Measurements from ENCODE around the gene EPHB2. TPM values are rescaled to one million over a fixed set of nuclear protein-coding genes. Genes with fewer than 3 reads are reported as not detected.

Gene EPHB2
- total and polyA plus RNA-seq, 2 donors (not counting 3 experiments of a cell fraction or from before 2014, with no cell fraction given) = 50.8 to 69.1 TPM

DNA sequence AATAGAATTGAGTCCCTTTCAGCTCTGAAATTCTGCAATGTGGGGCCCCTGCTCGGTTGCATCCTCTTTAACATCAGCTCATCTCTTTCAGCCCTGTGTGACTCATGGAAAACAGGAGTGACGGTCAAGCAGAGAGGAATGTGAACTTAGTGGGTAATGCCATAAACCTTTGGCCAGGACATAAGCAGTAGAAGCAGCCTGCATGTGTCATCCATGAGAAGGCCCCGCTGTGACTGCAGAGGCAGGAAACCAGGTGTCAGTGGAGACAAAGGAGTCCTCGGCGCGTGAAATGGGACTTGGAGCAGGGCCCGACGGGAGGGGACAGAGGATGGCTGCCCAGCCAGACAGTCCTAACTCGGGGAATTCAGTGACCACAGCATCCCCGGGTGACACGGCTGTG, 21.1 kb upstream of the EPHB2 start:
- Histone ChIP-seq H3K4me3 (replicated peaks in 1 of 3; ENCODE audit: insufficient read depth in 1 of 3, low read depth in 1 of 3, low read length in 3 of 3) (no peak overlapping the region), H3K9me1 (replicated peaks; ENCODE audit: control insufficient read depth, extremely low read depth, insufficient read depth, low read length) (no peaks in the 10 kb centered on the region), H3K79me2 (ENCODE audit: control insufficient read depth, insufficient read depth, low read length) (no peaks in the 10 kb centered on the region), H3K9me3 (replicated peaks; ENCODE audit: control insufficient read depth, insufficient read depth, low read length) (no peaks in the 10 kb centered on the region), H3K27ac (ENCODE audit: insufficient read depth, low read depth, low read length) (no peak overlapping the region), H4K20me1 (replicated peaks; ENCODE audit: control insufficient read depth, extremely low read depth, insufficient read depth, low read length) (no peaks in the 10 kb centered on the region), H3K36me3 (ENCODE audit: control insufficient read depth in 2 of 2, extremely low read depth in 1 of 2, insufficient read depth in 2 of 2, low read length in 2 of 2) (no peaks in the 10 kb centered on the region), H3K4me1 (ENCODE audit: control insufficient read depth, extremely low read depth, insufficient read depth, low read length) (peaks cover 6% of the 10 kb centered on the region), H3K4me2 (ENCODE audit: insufficient read depth, low read length) (no peak overlapping the region), H2AFZ (ENCODE audit: low read depth, low read length) (peak overlapping the region; percentile 9), H3K9ac (replicated peaks; ENCODE audit: extremely low read depth, insufficient read depth, low read length) (no peak overlapping the region), H3K27me3 (ENCODE audit: control insufficient read depth in 2 of 2, insufficient read depth in 2 of 2, low read length in 2 of 2) (peaks cover 3 to 4% of the 10 kb centered on the region in 2 experiments)
- CTCF ChIA-PET = interaction anchor here (0.6 to 1.7 kb wide), 7 partner anchors 10 to 199 kb away, joined by 3 to 9 read pairs (median 4); no protein-coding TSS in a partner anchor
- intact Hi-C loops (cut with micrococcal nuclease) (no loop called here), dilution Hi-C loops (cut with MboI; ENCODE audit: extremely low pct_ligation_motif_present, low sequenced_read_pairs) (no loop called here)
- TF ChIP-seq, protein P1, sequence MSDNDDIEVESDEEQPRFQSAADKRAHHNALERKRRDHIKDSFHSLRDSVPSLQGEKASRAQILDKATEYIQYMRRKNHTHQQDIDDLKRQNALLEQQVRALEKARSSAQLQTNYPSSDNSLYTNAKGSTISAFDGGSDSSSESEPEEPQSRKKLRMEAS (IDR thresholded peaks at IDR 0.05; ENCODE audit: insufficient read depth, insufficient read length) = no peak
- no peak for TF ChIP-seq FOS (IDR thresholded peaks at IDR 0.05; ENCODE audit: borderline replicate concordance, insufficient read depth, low read length)
- peak; percentile 19 for TF ChIP-seq POLR2AphosphoS5 (IDR thresholded peaks at IDR 0.05; ENCODE audit: insufficient read depth, low read depth, low read length)
- TF ChIP-seq EZH2 (IDR thresholded peaks at IDR 0.05; ENCODE audit: borderline replicate concordance, low read depth, low read length, severe bottlenecking) = no peak
- TF ChIP-seq GATA2 (IDR thresholded peaks at IDR 0.05; ENCODE audit: insufficient read depth, insufficient read length, low read depth, low read length) = no peak
- TF ChIP-seq, protein P2, sequence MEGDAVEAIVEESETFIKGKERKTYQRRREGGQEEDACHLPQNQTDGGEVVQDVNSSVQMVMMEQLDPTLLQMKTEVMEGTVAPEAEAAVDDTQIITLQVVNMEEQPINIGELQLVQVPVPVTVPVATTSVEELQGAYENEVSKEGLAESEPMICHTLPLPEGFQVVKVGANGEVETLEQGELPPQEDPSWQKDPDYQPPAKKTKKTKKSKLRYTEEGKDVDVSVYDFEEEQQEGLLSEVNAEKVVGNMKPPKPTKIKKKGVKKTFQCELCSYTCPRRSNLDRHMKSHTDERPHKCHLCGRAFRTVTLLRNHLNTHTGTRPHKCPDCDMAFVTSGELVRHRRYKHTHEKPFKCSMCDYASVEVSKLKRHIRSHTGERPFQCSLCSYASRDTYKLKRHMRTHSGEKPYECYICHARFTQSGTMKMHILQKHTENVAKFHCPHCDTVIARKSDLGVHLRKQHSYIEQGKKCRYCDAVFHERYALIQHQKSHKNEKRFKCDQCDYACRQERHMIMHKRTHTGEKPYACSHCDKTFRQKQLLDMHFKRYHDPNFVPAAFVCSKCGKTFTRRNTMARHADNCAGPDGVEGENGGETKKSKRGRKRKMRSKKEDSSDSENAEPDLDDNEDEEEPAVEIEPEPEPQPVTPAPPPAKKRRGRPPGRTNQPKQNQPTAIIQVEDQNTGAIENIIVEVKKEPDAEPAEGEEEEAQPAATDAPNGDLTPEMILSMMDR (IDR thresholded peaks at IDR 0.05; ENCODE audit: extremely low read depth in 1 of 2, insufficient read depth in 1 of 2, low read depth in 1 of 2, low read length in 2 of 2) = no peak
- FAIRE-seq = no peak
- no peak for DNase-seq (ENCODE audit: low read depth, low spot score)
- no TSS peak for BruUV-seq (replicated peaks)
- POLR2A ChIA-PET = no interaction called here
